Posterior vena cava (tissue), 2 donors: ENCODE results near the gene PLCL2. TPM values are rescaled to one million over a fixed set of nuclear protein-coding genes. Genes with fewer than 3 reads are reported as not detected.

Experiments used
- DNase-seq: peaks from one replicate; pipeline ENCODE4 v3.0.0-alpha.2; 2020; ENCODE audit warnings: low spot score
- intact Hi-C, 2 donors: fragments of 100-400 bp; cut with DNase I; formaldehyde crosslinking; loops; one replicate each; pipeline versions ENCODE4 v1.14.1 to v1.14.2; 2022 to 2023
- total RNA-seq, 2 donors: library from RNA; stranded (reverse); fragmentation: NEBNext Ultra II Directional; extraction: Animal tissue kit (Norgen Biotek cat#: 25700); gene quantifications; one replicate each; pipeline ENCODE4 v1.2.1, GENCODE V29; 2021
- donor health status: DM: yes; HTN: yes; CAD: no.
- donor health status: DM: yes; HTN: yes; CAD: no.

Gene PLCL2
- total RNA-seq, 2 donors from 2014 or later = 11.9 TPM

GRCh38 chr3:16887130-16887529, 2.4 kb downstream of the PLCL2 start:
- no peak for DNase-seq
- intact Hi-C loops = no loop called here

GRCh38 chr3:16888356-16888755, 3.6 kb downstream of the PLCL2 start:
- intact Hi-C loops = no loop called here
- DNase-seq = no peak

DNA sequence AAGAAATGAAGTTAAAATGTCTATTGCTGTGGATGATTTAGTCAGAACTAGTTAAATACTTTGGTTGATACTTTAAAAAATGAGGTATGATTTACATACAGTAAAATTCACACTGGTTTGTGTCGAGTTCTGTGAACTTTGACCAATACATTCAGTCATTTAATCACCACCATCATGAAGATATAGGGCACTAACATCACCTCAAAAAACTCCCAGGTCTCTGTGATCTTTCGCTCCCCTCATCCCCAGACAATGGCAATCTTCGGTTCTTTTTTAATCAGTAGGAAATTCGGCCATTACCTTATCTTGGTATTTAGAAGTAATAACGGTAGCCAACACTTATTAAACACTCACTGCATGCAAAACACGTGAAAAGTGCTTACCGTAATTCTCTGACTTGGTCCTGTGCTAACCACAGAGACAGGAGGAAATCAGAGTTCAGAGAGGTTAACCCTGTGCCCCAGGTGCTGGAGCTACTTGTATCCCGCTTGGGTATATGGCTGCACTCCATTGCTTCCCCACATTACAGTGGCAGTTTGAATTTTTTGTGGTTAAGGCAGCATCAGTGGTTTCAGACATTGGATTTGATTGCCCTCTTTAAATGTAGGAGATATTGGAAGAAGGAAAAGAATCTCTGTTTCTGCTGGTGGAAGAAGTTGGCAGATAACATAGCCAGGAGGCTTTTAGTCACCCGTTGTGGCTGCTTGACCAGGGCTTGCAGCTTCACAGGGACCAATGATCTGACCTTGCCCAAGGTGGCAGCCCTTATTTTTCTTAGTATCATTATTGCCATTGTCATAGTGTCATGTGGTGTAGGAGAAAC, 4.2 kb downstream of the PLCL2 start:
- no peak for DNase-seq
- intact Hi-C loops = no loop called here

DNA sequence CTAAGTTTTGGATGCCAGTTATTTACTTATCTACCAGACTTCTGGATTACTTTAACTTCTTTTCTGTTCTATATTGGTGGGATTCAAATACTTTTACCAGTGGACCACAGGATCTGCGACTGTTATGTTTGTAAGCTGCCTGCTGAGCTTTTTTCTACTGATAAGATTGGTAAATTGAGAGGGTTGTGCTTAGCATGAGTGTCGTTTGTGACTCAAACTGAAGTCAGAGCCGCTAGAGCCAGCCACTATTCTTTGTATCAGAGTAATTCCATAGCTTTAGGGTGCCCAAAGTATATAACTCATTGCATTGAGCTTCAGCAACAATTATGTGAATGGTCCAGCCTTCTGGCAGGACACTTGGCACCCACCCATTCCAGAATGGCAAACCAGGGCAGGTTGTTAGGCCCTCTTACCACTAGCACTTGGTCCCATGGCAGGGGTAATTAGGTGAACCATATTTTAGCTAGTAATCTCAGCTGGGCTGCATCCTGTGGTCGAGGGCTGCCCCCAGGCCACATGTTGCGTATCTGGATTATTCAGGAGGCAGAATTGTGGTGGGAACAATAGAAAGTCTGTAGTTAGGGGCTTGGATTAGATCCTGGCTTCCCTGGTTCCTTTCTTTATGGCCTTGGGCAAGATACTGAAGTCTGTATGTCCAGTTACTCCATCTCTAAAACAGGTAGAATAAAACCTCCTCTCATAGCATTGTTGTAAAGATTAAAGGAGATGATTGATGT, 6.0 kb downstream of the PLCL2 start:
- intact Hi-C loops = no loop called here
- DNase-seq = no peak

DNA sequence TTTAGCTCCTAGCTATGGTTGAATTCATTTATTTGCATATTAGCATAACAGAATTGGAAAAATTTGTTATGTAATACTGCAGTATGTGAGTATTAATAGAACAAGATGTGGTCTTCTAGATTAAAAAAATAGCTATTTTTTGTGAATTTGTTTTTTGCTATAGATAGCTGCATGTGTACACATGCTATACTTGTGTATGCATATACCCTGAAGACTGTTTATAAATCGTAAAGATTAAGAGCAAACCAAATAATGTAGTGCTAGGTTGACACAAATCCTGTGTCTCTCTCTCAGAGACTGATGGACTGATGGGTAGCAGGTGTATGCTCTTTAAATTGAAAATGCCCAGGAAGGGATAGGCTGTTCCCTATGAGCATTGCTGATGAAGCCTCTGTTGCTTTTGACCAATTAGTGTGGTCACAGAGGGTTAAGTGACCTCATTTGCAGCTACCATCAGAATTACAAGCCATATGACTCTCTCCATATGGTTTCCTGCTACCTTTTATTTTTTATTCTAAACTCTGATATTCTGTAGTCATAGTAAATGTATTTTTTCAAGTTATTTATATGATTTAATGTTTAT, 9.0 kb downstream of the PLCL2 start:
- intact Hi-C loops = no loop called here
- DNase-seq = no peak

- no peak for DNase-seq
- intact Hi-C loops = no loop called here
These were observed 11.4 kb downstream of the PLCL2 start for GRCh38 chr3:16896094-16896627.

DNA sequence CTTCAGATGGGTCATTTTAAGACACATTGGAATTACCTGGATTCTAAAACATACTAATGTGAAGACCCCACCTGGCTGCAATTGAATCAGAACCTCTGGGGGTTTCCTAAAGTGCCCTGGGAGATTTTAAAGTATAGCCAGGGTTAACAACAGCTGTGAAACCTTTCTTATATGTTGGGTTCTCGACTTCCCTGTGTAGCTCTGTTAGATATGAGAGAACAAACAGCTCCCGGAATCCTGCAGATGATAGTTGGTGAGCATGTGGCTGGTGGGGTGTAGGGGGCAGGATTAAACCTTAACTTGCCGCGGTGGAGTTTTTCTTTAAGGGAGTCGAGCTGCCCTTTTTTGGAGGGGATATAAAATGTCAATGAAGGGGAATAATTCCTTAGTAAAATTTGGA, 12.1 kb downstream of the PLCL2 start:
- intact Hi-C loops = no loop called here
- DNase-seq = no peak

DNA sequence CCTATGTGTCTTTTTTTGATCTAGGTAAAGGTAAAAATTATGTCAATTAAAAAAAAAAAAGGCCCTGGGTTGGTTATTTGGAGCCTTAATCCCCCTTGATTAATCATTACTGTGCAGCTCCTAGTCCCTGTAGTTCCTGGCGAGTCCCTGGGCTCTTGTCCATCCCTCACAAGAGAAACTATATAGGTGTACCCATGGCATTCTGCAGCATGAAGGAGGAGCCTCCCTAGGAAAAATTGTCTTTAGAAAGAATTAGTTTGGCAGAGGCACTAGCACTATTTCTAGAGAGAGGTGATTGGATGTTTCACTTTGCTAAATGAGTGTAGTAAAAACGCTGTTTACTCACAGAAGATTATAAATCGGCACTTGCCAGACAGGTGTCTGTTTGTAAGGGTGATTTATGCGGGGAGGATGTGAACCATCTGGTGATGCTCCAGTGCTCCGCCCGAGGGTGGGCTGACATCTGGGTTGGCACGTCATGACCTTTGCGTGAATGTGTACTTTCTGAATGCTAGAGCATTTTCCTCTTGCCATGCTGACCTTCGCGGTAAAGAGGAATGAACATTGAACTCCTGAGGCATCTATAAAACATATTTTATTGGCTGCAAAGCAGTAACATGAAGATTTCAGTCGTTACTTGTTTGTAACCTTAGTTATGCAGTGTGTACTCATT, 12.6 kb downstream of the PLCL2 start:
- intact Hi-C loops = no loop called here
- no peak for DNase-seq

DNA sequence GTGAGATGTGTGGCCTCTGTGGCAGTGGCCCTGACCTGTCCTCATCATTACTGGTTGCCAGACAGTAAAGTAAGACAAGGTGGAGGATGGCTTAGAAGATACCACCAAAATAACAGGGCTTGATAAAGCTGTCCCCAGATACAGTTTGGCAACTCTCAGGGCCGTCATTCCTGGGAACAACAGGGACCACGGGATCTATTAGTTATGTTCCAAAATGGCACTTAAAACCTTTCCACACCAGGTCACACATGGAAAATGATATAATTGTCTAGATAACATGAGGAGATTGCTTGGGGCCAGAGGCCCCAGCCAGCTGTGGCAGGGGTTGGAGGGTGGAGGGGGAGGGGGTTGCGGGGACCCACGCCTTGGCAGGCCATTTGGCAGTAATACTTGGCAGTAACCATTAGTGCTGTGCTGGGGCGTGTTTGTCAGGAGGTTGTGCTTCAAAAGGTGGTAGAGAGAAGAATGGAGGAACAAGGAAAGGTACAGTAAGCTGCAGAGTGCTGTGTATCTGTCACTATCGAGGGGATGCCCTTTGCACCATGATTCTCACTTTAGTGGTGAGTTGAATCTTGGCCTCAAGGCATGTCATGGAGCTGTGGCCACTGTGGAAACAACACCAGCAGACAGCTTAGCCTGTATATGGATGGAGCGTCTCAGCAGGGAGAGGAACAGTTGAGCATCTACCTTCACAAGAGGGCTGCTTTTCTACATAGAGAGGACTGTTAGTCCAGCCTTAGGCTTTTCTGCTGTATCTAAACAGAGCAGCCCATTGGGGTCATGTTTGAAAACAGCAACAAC, 14.0 kb downstream of the PLCL2 start:
- intact Hi-C loops = no loop called here
- no peak for DNase-seq

DNA sequence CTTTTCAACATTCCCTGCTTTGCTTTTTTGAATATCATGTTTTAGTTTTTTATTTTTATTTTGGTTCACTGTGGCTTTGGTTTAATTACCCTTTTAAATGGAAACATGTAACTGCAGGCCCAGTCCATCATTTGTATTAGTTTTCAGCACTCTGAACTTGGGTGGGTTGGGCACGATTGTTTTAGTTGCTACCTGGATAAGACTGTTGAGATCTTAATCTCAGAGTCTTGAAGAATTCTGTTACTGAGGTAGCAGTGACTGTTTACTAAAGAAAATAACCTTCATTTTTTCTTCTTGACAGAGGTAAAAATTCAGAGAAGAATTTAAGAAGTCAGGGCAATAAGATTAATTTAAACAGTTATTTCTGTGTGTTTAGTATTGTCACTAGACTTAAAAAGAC, 15.2 kb downstream of the PLCL2 start:
- DNase-seq = no peak

DNA sequence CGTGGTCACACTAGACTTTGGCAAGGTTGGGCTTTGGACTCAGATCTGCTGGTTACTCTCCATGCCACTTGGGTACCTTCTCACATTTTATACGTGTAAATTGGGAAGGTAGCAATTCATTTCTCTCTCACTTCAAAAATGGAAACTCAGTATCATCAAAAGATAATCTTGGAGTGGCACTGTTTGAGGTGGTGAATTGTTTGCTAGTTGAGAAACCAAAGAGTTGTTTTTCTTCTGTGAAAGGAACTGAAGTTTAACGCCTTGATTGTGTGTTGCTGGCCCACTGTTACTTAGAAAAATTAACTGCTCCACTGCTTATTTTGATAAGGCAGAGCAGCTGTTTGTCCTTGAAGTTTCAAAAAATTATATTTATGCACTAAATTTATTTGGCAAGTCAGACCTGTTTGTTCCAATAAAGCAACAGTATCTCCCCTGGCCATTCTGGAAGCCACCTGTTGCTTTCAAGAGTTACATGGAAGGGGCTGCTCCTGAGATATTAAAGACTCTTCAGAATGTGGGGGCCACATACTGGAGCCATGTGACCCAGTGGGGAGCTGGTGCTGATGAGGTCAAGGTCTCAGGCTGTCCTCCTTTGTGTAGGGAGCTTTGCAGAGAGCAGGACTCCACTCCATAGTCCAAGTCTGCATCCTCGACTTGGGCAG, 16.2 kb downstream of the PLCL2 start:
- intact Hi-C loops = no loop called here
- DNase-seq = no peak

More for the DNA sequence above, 15.2 kb downstream of the PLCL2 start:
- intact Hi-C loops = no loop called here

DNA sequence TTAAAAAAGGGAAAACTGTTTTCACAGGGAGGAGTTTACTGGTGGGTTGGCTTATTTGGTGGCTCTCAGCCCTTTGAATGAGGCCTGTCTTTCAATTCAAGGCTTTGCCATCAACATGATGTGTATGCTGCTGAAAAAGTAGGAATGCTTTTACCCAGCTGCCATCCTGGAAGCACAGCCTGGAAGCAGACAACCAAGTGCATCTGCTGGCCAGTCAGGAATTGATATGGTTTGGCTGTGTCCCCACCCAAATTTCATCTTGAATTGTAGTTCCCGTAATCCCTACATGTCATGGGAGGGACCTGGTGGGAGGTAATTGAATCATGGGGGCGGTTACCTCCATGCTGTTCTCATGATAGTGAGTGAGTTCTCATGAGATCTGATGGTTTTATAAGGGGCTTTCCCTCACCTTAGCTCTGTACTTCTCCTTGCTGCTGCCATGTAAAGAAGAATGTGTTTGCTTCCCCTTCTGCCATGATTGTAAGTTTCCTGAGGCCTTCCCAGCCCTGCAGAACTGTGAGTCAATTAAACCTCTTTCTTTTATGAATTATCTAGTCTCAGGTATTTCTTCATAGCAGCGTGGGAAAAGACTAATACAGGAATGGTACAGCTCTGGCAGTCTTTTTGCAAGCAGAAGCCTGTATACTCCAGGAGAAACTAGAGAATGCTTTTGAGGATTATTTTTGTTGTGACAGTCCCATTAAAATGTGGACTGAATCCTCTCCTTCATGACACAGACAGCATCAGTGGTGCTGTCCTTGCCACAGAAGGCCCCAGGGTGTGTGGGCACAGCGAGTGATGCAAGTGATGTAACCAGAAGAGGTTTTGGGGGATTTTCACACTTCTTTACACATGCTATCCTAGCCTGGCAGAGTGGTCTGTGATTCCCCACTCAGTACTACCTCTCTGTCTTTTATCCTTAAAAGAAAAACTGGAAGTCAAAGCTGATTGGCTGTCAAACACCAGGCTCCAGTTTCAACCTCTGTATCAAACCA, 20.0 kb downstream of the PLCL2 start:
- intact Hi-C loops = no loop called here

GRCh38 chr3:16905704-16906103, 20.9 kb downstream of the PLCL2 start:
- no peak for DNase-seq
- intact Hi-C loops = no loop called here

More for the DNA sequence above, 20.0 kb downstream of the PLCL2 start:
- no peak for DNase-seq

DNA sequence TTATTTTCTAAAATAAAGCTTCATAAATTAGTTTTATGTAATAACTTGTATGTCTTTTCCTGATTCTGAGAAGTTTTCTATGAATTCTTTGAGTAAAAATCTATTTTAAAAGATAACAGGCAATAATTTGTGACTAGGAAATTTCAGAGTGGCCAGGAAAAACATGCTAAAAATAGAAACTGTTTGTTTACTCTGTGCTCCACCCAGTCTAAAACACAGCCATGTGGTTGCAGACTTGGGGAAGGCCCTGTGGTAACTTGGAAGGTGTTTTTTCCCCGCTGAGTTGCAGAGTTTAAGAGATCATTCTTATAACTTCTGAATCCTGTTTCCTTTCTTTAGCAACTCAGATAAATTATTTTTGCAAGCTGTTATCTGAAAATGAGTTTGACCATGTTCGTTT, 21.9 kb downstream of the PLCL2 start:
- no peak for DNase-seq
- intact Hi-C loops = no loop called here

DNA sequence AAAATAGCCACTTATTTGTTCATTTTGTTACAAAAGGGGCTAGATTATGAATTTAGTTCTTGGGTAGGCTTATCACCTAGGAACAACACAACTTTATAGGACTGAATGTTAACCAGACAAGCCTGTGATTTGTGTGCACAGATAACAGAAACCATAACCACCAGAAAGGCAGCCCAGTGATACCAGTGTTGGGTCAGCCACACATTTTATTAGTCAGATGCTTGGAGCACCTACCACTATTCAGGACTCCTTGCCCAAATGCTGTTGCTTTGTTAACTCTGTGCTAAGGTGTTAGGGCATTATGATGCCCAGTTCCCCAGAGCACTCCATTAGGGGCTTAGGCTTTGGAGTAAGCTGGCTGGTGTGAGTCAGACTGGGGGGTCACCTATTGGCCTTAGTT, 22.5 kb downstream of the PLCL2 start:
- no peak for DNase-seq
- intact Hi-C loops = no loop called here

DNA sequence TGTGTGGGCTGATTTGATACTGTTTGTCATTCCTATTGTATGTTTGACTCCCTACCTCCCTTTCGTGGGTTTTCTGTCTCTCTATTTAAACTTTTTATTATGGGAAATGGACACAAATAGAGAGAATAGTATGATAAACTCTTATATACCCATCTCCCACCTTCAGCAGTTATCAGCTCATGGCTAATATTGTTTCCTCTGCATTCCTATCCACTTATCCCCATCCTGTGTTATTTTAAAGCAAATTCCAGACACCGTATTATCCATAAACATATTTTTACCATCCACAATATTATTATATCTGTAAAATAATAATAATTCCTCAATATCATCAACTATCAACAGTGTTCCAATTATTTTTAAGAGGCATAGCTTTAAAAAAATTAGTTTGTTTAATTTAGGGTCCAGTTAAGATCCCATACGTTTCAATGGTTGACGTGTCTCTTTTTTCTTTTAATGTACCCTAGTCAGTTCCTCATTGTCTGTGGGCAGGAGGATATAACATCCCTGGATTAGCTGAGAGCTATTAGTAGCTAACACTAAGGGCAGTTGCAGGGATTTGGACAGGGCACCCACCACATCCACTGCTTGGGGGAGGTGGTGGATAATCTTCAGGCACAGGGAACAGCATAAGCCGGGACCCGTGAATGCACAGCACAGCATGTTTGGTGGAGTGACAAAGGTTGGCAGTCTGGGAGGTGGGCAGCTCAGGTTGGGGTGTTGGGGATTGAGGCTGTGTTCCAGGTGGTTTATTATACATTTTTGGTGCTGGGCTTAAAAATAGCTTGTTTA, 23.5 kb downstream of the PLCL2 start:
- intact Hi-C loops = no loop called here
- DNase-seq = no peak
